Stimulated activated CD8-positive, alpha-beta memory T cell treated with anti-CD3 and anti-CD28 coated beads, Interleukin-7, amount 100 ng/mL, for 4 hours (primary cell): ENCODE data around the gene NCAM2.
"Not testable (repeated sequence)": the region's sequence is repeated elsewhere in the genome, so short reads cannot be mapped to it uniquely, and the experiment has no call there.

Source experiments
- DNase-seq, 2 donors: peaks; one replicate each; pipeline ENCODE4 v3.0.0-alpha.2; 2020; ENCODE audit warnings: low read depth in 2 of 2

Gene NCAM2

GRCh38 chr21:21301013-21301412, 302.8 kb downstream of the NCAM2 start:
- DNase-seq: no peak

GRCh38 chr21:21309510-21309909, 311.3 kb downstream of the NCAM2 start:
- no peak for DNase-seq

- DNase-seq: no peak
These were observed 326.1 kb downstream of the NCAM2 start for GRCh38 chr21:21324297-21324696.

- no peak for DNase-seq
These were observed 334.3 kb downstream of the NCAM2 start for GRCh38 chr21:21332492-21332891.

- no peak for DNase-seq
These were observed 342.8 kb downstream of the NCAM2 start for GRCh38 chr21:21341041-21341440.

GRCh38 chr21:21345296-21345695, 347.1 kb downstream of the NCAM2 start:
- no peak for DNase-seq

GRCh38 chr21:21345872-21346271, 347.7 kb downstream of the NCAM2 start:
- DNase-seq: no peak

GRCh38 chr21:21366277-21366676, 368.1 kb downstream of the NCAM2 start:
- DNase-seq: no peak

- no peak for DNase-seq
These were observed 369.4 kb downstream of the NCAM2 start for GRCh38 chr21:21367583-21367982.

- no peak for DNase-seq
These were observed 375.8 kb downstream of the NCAM2 start for GRCh38 chr21:21373969-21374368.

- no peak for DNase-seq
These were observed 384.9 kb downstream of the NCAM2 start for GRCh38 chr21:21383126-21383525.

GRCh38 chr21:21384977-21385376, 386.8 kb downstream of the NCAM2 start:
- no peak for DNase-seq

GRCh38 chr21:21385404-21385803, 387.2 kb downstream of the NCAM2 start:
- DNase-seq: no peak

GRCh38 chr21:21387916-21388315, 389.7 kb downstream of the NCAM2 start:
- DNase-seq: no peak

GRCh38 chr21:21394064-21394463, 395.9 kb downstream of the NCAM2 start:
- DNase-seq: no peak

- no peak for DNase-seq
These were observed 398.2 kb downstream of the NCAM2 start for GRCh38 chr21:21396424-21396823.

- DNase-seq: no peak
These were observed 399.3 kb downstream of the NCAM2 start for GRCh38 chr21:21397464-21397863.

GRCh38 chr21:21401444-21401843, 403.2 kb downstream of the NCAM2 start:
- DNase-seq: no peak

- DNase-seq: not testable (repeated sequence)
These were observed 404.0 kb downstream of the NCAM2 start for GRCh38 chr21:21402187-21402586.

- DNase-seq: not testable (repeated sequence)
These were observed 406.1 kb downstream of the NCAM2 start for GRCh38 chr21:21404261-21404660.

- DNase-seq: no peak
These were observed 408.7 kb downstream of the NCAM2 start for GRCh38 chr21:21406921-21407320.

- no peak for DNase-seq
These were observed 413.9 kb downstream of the NCAM2 start for GRCh38 chr21:21412096-21412495.

GRCh38 chr21:21415741-21416140, 417.5 kb downstream of the NCAM2 start:
- no peak for DNase-seq

GRCh38 chr21:21434944-21435343, 436.7 kb downstream of the NCAM2 start:
- no peak for DNase-seq
